C4-2B (cell line): Measurements from ENCODE around the gene LRRC8E.

Experiments
- H3K27ac ChIP-seq: fragments of 450-650 bp; 2 replicates; pipeline ENCODE4 v1.5.1; 2017
- CTCF ChIP-seq: fragments of 450-650 bp; conservative IDR thresholded peaks from 2 replicates; pipeline ENCODE4 v1.5.1; 2017; ENCODE audit warnings: mild to moderate bottlenecking
- ZFX ChIP-seq: fragments of 450-650 bp; IDR thresholded peaks from 2 replicates; pipeline ENCODE4 v1.6.1; 2017

Gene LRRC8E

GRCh38 chr19:7899751-7900378 lies 11.6 kb downstream of the LRRC8E start:
- no peak for TF ChIP-seq ZFX
- no peak for TF ChIP-seq CTCF
- no peak overlapping the region for H3K27ac ChIP-seq

- H3K27ac ChIP-seq: no peak overlapping the region
- no peak for TF ChIP-seq ZFX
- TF ChIP-seq CTCF: no peak
Observed at GRCh38 chr19:7900401-7900870, 12.1 kb downstream of the LRRC8E start.

- no peak for TF ChIP-seq CTCF
- TF ChIP-seq ZFX: no peak
- H3K27ac ChIP-seq: no peak overlapping the region
Observed at GRCh38 chr19:7900931-7901330, 12.6 kb downstream of the LRRC8E start.

GRCh38 chr19:7901337-7901736 lies 13.0 kb downstream of the LRRC8E start:
- H3K27ac ChIP-seq: no peak overlapping the region
- TF ChIP-seq CTCF (no peak), ZFX (no peak)

- H3K27ac ChIP-seq: peak overlapping the region; percentile 99
- TF ChIP-seq ZFX (no peak), CTCF (no peak)
Observed at GRCh38 chr19:7902796-7903243, 14.5 kb downstream of the LRRC8E start.

GRCh38 chr19:7903244-7904073 lies 15.1 kb downstream of the LRRC8E start, which contains the start of gene MAP2K7:
Gene MAP2K7 (plus strand): TSS chr19:7903877. CDS start chr19:7903945, 68 bp downstream.
- peak within 1 kb of the TSS; percentile 99 for H3K27ac ChIP-seq
- no peak for TF ChIP-seq ZFX
- TF ChIP-seq CTCF: peak; percentile 94
